HG02885 (cell line): ENCODE measurements around the gene MAP2K5.

ENCODE experiments used
- ATAC-seq: cut with Tn5 transposase; IDR thresholded peaks from one replicate; pipeline ENCODE4 v1.9.1; 2021; ENCODE audit warnings: mild to moderate bottlenecking; ENCODE audit not compliant: unreplicated experiment, poor library complexity

Gene MAP2K5

DNA sequence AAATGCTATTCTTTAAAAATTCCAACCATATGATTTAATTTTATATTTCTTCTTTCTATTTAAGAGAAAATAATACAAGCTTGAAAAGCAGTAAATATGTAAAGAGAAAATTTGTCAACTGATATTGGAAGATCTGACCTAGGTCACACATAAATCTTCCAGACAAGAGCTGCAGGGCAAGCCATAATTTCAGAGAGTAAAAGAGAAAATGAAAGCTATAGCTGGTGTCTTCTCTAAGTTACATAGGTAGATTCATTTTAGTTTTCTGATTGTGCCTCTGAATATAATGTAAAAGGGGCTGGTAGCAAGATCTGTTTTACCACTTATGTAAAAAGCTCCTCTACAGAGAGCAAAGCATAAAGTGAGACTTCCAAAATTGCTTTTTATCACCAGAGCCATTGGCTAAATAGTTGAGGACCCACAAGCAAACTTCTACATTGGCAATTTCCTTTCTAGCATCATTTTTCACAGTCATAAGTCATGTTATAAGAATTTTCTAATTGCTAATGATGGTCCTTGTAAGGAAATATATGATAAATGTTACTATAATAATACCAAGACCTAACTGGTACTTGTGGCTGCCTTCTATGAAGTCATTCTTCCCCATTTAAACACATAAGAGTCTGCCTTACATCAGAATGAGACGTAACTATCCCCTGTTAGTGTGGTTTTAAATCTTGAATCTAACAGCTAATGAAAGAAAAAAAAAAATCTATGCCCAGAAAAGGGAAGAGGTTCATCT lies 202.0 kb downstream of the MAP2K5 start:
- ATAC-seq = no peak

- no peak for ATAC-seq
Observed at GRCh38 chr15:67745073-67746006, 202.8 kb downstream of the MAP2K5 start.

DNA sequence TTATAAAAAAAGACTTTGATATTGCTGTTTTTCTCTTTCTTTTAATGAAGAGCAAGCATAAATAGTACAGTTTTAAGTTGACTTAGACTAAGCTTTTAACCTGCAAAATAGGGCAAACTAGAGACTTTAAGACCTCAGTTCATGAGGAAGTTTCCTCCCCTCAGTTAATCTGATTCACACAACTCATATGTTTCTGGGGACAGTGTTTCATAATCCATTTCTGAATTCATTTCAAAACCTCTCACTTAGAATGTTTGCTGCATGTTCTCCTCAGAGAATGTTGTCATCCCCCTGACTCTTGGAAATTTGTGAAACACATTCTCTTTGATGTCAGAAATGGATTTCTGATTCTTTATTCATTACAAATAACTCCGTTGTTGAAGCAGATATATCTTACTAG lies 203.5 kb downstream of the MAP2K5 start:
- ATAC-seq = no peak

- ATAC-seq = no peak
Observed at GRCh38 chr15:67746450-67746849, 203.9 kb downstream of the MAP2K5 start.

DNA sequence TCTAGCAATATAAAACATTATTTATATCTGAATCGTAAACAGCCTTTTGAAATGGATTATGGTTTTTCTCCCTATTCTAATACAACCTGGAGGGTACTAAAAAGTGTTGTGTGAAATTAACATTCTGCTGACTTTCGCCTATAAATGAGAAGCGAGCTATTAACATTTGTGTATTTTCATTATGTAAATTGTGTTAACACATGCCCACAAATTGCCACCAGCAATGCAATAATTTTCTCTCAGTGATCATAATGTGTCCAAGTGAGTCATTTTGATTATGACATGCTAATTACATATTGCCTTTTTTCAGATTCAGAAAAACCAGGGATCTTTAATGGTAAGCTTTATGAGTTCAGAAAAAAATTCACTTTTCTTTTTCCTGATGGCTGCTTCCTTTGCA lies 205.4 kb downstream of the MAP2K5 start:
- no peak for ATAC-seq

DNA sequence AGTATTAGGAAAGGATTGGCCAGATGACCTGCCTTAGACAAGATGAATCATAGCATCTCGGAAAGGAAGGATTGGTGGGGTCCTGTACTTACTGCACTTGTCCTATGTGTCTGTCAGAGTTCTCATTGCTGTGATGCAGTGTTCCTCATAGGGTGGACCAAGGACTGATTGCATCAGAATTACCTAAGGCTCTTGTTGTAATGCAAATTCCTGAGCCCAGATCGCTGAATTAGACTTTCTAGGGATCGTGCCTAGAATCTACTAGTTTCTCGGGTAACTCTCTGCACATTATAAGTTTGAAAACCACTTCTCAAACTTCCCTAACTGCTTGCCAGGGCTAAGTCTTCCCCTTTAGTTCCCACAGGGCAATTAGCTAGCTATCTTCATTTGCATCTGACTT lies 207.9 kb downstream of the MAP2K5 start:
- no peak for ATAC-seq

- ATAC-seq = no peak
Observed at GRCh38 chr15:67753891-67754290, 211.4 kb downstream of the MAP2K5 start.

- ATAC-seq = no peak
Observed at GRCh38 chr15:67755264-67755663, 212.8 kb downstream of the MAP2K5 start.

GRCh38 chr15:67755936-67756335 lies 213.4 kb downstream of the MAP2K5 start:
- no peak for ATAC-seq

DNA sequence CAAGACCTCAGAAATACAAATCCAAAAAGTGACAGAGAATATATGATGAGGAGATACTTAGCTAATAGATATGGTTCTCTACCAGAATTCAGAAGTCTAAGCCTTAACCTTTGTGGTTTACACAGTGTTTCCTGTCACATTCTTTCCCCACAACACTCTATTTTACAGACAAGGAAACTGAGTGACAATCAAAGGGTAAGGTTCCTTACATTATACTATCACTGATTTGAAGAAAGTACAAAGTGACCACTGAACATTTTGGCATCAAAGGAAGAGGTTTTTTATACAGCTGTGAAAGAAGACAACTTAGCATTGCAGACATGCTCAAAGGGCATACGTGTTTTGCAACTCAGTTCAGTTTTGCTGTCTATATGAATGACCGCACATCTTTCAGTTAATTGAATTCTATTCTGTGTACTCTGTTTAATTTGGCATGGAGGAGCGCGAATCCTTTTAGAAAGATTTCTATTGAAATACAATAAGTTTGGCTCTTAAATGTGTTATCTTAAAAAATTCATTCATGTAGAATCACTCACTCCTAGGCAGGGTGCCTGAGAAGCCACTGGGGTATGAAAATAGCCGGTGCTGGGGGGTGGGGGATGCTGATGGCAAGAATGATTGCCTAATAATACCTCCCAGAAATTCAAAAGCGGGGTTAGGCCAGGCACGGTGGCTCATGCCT lies 216.3 kb downstream of the MAP2K5 start:
- ATAC-seq = no peak

GRCh38 chr15:67760901-67761300 lies 218.4 kb downstream of the MAP2K5 start:
- ATAC-seq = no peak

- no peak for ATAC-seq
Observed at GRCh38 chr15:67761343-67761742, 218.8 kb downstream of the MAP2K5 start.

GRCh38 chr15:67762610-67763368 lies 220.3 kb downstream of the MAP2K5 start:
- peak; percentile 86 for ATAC-seq

DNA sequence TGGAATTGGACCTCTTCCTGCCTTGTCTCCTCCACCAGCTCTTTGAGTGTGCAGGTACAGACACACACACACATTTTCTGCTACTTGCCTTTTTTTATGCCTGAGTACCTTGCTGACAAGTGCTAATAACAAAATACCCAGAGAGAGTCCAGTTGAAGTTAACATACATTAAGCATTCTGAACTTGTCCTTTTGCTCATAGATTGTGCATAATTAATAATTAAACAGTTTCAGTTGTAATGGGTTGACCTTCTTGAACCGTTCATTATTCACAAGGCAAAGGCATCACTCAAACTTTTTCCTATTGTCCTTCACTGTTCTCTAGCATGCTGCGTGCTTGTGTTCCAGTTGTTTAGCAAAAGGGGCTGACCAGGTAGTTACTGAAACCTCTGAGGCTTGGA lies 223.2 kb downstream of the MAP2K5 start:
- no peak for ATAC-seq

GRCh38 chr15:67766968-67767367 lies 224.5 kb downstream of the MAP2K5 start:
- no peak for ATAC-seq

- no peak for ATAC-seq
Observed at GRCh38 chr15:67768313-67768977, 225.9 kb downstream of the MAP2K5 start.

- ATAC-seq = no peak
Observed at GRCh38 chr15:67769497-67770357, 227.2 kb downstream of the MAP2K5 start.

- no peak for ATAC-seq
Observed at GRCh38 chr15:67770358-67770628, 227.8 kb downstream of the MAP2K5 start.

DNA sequence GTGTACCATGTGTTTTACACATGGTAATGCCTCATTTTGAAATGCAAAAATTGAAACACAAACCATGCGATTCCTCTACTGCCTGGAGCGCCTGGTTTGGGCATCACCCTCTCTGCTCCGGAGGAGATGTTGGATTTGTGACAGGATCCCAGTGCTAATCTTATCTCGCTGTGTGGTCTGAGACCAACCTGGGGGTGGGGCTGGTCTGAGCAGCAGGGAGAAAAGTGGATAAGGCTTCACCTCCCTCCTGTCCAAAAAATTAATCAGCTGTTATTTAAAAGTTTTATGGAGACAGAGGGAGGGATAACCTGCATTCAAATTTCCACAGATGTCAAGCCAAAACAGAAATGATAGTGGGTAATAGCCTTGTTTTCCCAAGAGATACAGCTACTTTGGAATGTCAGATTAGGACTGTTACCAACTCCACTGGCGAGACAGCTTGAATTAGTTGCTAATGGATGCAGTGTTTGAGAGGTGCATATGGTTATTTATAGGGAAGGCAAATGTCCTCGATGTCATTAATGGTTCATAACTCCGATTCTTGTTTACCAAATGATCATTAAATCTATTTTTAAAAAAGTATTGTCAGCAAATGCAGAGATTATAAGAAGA lies 228.8 kb downstream of the MAP2K5 start:
- ATAC-seq = no peak
